DMS114 treated with DMSO at 0.1 percent for 48 hours (cell line): ENCODE results near the gene PICALM.

Experiments used
- DNase-seq: peaks from one replicate; lab custom pipeline; 2025; ENCODE audit not compliant: unreplicated experiment; lab: John Stamatoyannopoulos, UW

Gene PICALM

DNA sequence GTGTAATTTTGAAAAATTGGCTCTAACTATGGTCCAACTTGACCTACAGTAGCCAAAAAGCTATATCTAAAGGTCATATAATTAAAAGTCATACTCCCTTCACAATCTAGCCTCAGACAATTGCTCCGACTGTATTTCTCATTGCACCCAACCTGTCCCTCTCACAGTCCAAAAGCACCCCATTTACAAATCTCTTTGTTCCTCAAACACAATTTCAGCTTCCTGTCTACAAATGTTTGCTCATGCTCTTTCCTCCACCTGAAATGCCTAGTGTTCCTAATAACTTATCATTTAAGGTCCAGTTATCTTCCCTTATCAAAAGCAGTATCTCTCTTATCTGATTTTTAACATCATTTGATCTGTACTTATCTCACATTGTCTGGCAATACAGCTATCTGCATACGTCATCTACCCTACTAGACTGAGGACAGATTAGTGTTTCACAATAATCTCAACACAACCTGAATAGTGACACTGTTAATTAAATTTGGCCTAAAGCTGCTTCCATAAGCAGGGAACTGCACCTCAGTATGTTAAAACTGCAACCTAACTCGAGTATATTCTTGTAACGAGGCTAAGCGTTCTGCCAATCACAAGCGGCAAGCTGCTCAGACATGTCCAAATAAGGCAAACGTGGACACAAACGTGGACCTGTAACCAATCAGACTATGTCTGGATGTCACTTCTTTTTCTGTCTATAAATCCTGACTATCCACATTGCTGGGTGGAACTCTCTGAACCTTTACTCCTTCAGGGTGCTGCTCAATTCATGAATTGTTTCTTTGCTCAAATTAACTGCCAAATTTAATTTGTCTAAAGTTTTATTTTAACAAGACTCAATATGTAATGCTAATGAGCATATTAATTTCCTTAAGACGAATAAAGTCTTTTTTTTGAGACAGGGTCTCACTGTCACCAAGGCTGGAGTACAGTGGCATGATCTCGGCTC is 15.9 kb downstream of the PICALM start:
- no peak for DNase-seq

DNA sequence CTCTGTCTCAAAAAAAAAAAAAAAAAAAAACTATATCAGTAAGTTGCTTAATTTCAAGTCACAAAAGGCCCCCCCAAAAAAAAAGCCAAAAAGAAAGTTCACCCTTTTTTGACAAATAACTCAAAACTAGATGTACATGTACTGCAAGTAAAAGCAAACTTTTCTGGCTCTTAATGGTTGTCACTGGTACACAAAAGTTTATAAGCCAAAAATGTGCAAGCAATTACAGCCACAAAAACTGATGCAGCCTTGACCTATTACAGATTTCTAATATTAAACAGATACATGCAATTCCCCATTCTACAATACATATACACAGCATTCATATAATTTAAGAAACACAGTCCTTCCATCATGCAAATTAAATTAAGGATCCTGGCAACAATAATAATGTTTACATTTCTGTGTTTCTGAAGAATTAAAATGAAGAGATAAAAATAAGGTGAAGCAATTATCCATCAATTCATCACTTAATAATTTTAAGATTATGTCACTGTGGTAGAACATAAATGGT is 18.6 kb downstream of the PICALM start:
- no peak for DNase-seq

DNA sequence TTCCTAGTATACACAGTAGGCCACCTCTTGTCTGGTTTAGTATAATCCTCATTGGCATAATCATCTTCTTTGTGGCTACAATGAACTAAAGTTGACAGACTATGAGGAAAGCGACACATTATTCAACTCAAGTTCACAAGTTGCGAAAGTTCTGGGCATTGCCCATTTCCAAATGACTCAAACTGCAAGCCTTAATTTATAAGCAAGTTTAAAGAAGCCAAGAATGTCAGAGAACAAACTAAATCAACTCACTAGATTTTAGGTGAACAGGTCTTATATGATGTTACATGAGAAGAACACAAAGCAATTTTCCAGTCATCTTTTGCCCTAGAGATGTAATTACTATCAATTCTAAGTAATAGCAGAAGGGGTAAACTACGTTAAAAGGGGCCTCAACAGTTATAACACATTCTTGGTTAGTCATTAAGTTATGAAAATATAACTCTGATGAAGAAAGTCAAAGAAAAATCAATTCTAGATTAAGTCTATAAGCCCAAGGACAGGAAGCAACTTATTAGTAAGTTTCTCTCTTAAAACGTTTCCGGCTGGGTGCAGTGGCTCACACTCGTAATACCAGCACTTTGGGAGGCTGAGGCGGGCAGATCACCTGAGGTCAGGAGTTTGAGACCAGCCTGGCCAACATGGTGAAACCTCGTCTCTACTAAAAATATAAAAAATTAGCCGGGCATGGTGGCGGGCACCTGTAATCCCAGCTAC is 21.5 kb downstream of the PICALM start:
- DNase-seq = no peak

DNA sequence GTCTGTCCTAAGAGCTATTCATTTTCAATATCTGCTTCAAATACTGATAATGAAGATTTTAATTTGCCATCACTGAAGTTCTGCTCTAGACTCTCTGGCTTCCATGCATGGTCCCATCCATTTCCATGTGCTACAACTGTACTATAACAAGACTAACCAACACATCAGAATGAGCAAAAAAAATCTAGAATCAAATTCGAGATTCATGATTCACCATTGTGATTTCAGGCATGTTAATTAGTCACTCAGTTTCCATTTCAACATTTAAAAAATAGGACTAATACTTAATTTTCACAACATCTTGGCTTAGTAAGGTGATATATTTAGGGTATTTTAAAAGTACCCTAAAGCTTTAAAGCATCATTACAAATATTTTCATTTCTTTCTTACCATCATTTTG is 22.8 kb downstream of the PICALM start:
- no peak for DNase-seq

DNA sequence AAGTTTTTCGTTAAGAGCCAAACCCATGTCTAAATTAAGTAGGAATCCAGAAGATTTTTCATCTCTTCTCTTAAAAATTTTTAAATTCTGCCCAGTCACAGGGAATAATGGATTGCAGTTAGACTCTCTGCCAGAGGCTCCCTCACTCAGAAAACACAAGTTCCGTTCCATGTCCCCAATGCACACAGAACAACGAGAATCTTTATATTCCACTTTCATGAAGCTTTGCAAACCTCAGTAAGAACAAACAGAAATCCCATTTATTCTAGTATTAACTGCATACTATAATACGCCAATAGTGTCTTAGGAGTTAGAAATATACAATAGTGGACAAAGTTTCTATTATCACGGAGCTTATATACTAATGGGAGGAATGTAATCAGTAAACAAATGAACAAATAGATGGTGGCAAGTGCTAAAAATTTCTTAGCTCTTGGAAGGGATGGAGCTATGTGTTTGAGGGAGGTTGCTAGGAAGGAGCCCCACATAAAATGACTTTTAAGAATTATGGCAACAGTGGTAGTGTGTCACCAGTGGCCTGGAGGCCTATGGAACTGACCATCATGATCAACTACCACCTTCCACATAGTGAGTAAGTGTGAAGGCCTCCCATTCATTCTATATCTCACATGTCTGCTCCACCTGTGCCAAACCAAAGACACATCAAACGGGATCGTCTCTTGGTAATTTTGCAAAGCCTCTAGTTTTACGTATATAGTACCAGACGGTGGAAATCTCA is 24.9 kb downstream of the PICALM start:
- no peak for DNase-seq

DNA sequence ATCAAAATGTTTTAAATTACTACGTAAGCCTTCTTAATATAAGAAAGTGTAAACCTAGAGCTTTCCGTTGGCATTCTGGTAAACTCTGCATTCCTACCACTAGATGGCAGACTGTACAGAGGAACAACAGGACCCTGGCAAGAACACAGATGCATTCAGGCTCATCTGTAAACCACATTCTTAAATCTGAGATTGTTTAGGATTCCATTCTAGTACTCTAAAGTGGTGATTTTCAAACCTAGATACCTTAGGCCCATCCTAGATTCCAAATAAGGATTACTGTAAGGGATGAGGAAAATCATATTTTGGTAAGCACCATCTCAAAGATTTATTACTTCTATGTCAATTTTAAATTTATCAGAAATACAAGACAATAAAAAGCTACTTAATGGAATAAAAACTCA is 26.9 kb downstream of the PICALM start:
- DNase-seq = peak; percentile 60

DNA sequence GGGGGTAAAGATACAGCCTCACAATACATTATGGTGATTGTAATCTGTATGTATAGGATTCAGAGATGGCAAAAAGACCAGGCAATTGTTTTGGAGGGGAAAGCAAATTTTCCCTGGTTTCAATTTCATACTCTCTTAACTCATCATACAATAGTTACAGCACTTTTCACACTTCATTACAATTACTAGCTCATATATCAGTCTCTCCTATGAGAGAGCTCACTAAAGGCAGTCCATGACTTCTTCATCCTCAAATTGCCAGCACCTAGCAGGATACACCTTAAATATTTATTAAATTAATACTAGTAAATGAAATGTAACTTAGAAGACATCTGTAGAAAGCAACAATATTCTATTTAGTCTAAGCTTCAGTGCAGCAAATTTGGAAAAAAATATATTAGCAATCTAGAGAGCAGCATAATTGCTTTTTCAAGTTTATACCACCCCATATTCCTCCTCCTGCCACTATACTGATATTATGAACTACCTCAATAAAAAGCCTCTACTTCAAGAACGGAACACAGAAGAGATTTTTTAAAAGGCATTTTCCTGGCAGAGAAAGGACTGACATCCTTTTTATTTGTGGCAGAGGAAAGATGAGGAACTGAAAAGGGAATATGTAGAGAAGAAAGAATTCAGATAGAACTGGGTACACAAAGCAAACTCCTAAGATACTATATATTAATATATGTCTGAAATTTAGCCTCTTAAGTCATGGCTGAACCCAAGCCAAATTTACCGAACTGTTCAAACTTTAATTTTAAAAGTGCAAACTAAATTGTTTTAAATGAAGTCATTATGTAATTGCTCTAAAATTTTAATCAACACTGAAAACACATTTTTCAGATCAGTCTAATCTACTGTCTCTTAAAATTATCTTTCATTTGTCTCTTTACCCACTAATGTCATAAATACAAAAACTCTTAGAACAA is 27.7 kb downstream of the PICALM start:
- DNase-seq = no peak

DNA sequence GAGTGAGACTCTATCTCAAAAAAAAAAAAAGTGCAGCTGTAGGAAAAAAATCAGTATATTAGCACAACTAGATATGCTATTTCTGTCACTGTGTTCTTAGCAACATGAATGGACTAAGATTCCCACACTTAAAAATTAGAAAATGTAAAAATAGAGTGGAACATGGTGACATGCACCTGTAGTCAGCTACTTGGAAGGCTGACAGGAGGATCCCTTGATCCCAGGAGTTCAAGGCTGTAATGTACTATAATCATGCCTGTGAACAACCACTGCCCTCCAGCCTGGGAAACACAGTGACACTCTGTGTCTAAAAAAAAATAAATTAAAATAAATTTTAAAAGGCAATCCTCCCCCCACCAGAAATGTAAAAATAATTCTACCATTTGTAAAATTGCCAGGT is 29.8 kb downstream of the PICALM start:
- no peak for DNase-seq

DNA sequence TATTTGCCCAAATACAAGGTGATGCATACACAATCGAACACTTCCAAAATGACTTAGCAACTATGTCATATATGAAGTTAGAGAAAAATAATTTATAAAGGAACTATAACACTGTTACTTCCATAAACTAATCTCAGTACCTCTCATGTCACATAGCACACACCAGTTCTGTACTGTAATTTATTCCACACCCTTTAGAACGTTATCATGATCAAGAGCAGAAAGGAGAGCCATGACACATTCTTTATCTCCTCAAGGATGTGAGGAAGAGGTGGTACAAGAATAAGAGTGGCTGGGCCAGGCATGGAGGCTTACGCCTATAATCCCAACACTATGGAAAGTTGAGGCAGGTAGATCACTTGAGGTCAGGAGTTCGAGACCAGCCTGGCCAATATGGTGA is 31.1 kb downstream of the PICALM start:
- no peak for DNase-seq

DNA sequence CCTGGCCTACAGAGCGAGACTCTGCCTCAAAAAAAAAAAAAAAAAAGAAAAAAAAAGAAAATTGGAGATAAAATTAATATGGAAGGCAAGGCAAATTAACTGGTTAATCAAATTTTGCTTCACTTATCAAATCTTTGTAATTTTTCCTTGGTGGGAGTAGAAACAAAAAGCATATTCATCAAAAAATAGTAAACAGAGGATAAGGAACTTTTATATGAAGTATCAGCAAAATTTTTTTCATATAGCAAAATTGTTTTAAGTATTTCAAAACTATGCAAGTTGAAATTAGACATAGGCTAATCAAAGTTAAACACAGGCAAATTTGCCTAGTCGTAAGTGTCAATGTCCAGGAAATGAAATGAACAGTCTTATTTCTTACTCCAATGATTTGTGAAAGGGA is 33.0 kb downstream of the PICALM start:
- DNase-seq = no peak

DNA sequence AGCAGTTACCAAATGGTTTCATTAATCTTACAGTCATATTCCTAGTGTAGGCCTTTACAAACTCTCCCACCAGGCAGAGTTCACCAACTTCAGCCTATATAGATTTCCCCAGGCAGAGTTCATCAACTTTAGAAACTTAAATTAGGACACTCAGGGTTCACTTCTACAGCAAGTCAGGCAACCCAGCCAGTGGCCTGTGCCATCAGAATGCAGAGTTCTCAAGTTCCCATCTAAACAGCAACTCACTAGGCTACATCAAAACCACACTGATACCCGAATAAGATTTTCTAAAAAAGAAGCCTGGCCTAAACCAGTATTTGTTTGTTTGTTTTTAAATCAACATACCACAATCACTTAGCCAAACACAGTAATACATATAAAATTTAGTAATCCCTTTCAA is 33.7 kb downstream of the PICALM start:
- no peak for DNase-seq

DNA sequence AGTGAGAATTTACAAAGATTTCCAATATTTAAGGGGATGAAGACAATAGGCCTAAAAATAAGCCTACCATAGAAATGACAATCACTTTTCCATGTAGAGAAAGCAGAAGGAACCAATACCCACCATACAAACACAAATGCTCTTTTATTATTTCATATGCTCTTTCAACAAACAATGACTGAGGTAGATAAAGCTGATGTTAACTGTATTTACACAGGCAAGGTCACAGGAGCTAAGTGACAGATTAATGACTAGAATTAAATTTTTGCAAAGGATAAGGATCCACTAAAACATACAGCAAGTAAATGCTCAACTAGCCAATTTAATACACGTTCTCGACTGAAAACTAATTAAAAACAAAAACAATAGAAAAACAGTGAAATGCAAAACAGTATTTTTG is 34.2 kb downstream of the PICALM start:
- no peak for DNase-seq

DNA sequence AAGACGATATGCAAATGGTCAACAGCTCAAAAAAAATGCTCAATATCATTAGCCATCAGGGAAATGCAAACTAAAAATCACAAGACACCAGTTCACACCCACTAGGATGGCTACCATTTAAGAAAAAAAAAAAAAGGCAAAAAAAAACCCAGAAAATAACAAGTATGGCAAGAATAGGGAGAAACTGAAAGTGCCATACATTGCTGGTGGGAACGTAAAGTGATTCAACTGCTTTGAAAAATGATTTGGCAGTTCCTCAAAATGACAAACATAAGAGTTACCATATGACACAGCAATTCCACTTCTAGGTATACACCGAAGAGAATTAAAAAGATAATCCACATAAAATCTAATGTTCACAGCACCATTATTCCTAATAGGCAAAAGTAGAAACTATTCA is 47.5 kb downstream of the PICALM start:
- no peak for DNase-seq

DNA sequence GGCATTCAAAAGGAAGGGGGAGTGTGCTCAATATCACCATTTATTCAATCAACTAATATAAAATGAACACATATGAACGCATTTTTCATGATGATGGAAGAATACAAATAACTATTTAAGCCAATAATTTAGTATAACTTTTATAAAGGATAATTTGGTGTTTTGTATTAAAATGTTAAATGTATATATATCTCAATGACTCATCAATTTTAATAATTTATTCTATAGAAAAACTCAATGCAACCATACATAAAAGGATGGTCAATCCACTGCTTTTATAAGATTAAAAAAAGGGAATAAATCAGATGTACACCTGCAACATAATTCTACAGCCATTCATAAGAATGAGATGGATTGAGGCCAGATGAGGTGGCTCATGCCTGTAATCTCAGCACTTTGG is 50.6 kb downstream of the PICALM start:
- no peak for DNase-seq

DNA sequence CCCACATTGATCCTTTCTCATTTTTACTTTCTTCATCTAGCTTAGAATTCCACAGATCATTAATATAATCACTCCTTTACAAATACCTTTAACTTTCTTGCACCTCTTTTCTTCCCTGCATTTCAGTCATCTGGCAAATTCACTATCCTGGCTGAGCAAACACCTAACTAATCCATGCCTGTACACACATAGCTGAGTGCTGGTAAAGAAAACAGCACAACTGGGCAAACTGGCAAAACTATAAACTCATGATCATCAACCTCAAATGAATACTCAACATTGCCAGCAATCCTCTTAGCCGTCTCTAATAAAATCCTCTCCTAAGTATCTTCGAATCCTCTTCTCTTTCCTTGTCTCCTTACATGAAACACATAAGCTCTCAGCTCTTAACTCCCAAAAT is 52.4 kb downstream of the PICALM start:
- DNase-seq = no peak

DNA sequence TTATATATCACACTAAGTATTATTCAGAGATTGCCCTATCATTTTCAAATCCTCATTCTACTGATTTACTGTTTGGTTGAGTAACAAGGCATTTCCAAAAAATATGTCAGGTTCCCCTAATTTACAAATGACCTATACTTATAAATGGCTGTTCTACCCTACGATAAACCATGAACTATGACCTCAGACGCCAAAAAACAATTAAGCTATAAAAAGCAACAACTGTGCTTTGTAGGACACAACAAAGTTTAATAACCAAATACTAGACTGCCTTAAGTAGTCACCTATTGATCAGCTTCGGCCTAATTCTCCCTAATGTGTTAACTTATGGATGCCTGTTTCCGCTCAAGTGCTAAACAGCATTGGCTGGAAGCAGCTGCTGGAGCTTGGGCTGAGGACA is 53.2 kb downstream of the PICALM start:
- DNase-seq = no peak

DNA sequence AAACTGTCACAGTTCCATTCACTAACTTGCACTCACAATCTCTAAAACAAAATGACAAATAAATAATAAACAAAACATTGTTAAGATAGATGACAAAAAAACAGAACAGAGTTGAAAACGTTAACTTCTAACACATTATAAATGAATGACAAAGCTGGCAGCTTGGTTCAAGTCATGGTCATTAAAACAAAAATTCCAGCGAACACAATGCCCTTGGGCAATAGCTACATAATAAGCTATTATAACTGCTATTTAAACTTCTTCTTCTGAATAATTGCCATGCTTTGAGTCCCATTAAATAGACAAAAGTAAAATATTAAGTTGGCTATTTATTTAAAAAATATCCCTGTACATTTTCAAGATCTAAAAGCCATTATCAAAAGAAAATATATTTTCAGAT is 54.7 kb downstream of the PICALM start:
- DNase-seq = no peak

DNA sequence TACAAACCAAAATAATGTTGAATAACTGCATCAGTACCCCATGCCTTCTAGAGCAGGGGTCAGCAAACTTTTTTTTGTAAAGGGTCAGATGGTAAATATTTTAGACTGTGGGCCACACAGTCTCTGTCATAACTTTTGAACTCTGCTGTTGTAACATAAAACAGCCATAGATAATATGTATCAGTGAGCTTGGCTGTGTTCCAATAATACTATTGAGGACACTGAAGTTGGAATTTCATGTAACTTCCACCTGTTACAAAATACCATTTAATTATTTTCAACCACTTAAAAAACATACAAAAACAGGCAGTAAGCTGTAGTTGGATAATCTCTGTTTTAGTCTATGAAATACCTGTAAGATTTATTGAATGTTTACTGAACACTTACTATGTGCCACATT is 55.2 kb downstream of the PICALM start:
- DNase-seq = no peak

DNA sequence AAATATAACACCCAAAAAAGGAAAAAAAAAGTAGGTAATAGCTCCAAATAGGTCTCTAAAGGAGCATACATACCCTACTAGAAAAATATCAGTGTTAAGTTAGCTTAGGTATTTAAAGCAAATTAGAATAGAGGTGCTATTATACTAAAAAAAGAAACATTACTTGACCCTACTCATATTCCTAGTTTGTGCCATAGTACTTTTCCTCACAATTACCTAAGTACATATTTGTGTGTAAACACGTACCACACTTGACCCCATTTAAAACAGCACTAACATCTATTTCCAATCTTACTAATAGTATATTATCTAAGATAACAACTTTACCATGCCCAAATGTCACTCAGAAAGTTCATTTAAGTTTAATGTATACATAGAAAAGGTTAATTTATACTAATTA is 57.7 kb downstream of the PICALM start:
- DNase-seq = no peak

DNA sequence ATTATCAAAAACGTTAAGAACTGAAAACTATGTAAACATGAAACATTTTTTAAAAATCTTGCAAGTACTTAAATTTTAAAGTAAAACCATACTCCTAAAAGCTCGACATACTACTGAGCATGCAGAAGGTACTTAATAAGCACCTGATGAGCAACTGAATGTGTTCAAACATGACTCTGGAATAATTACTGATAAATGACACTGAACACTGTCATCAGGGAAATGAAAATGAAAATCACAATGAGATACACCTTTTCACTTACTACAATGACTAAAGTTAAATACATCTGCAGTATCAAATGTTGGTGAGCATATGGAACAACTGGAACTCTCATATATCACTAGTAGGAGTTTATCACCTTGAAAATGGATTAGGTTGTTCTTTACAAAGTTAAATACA is 65.2 kb downstream of the PICALM start:
- no peak for DNase-seq
